ENCODE data around the gene ALDH5A1.

Gene ALDH5A1

GRCh38 chr6:24524329-24524728 lies 29.6 kb downstream of the ALDH5A1 start:
- TF ChIP-seq POLR2A (IDR thresholded peaks at IDR 0.05; ENCODE audit: low read length): no peak
- TF ChIP-seq GATA1 (IDR thresholded peaks at IDR 0.05; ENCODE audit: low read depth, low read length): no peak
- DNase-seq: no peak

GRCh38 chr6:24524805-24525204 lies 30.0 kb downstream of the ALDH5A1 start:
- DNase-seq: peak; percentile 53 to 55
- TF ChIP-seq GATA1 (IDR thresholded peaks at IDR 0.05; ENCODE audit: low read depth, low read length) (no peak), POLR2A (IDR thresholded peaks at IDR 0.05; ENCODE audit: low read length) (no peak)

GRCh38 chr6:24529985-24530384 lies 35.2 kb downstream of the ALDH5A1 start:
- no peak for DNase-seq
- TF ChIP-seq POLR2A (IDR thresholded peaks at IDR 0.05; ENCODE audit: low read length) (no peak), GATA1 (IDR thresholded peaks at IDR 0.05; ENCODE audit: low read depth, low read length) (no peak)

GRCh38 chr6:24534329-24534728 lies 39.6 kb downstream of the ALDH5A1 start:
- no peak for TF ChIP-seq GATA1 (IDR thresholded peaks at IDR 0.05; ENCODE audit: low read depth, low read length)
- no peak for TF ChIP-seq POLR2A (IDR thresholded peaks at IDR 0.05; ENCODE audit: low read length)
- DNase-seq: no peak

- TF ChIP-seq POLR2A (IDR thresholded peaks at IDR 0.05; ENCODE audit: low read length) (no peak), GATA1 (IDR thresholded peaks at IDR 0.05; ENCODE audit: low read depth, low read length) (no peak)
- DNase-seq: no peak
These were observed 40.4 kb downstream of the ALDH5A1 start for GRCh38 chr6:24535210-24535609.

GRCh38 chr6:24536466-24536865 lies 41.7 kb downstream of the ALDH5A1 start:
- no peak for DNase-seq
- no peak for TF ChIP-seq GATA1 (IDR thresholded peaks at IDR 0.05; ENCODE audit: low read depth, low read length)
- no peak for TF ChIP-seq POLR2A (IDR thresholded peaks at IDR 0.05; ENCODE audit: low read length)

GRCh38 chr6:24537082-24537699 lies 42.4 kb downstream of the ALDH5A1 start:
- no peak for TF ChIP-seq GATA1 (IDR thresholded peaks at IDR 0.05; ENCODE audit: low read depth, low read length)
- no peak for TF ChIP-seq POLR2A (IDR thresholded peaks at IDR 0.05; ENCODE audit: low read length)
- no peak for DNase-seq

- no peak for TF ChIP-seq POLR2A (IDR thresholded peaks at IDR 0.05; ENCODE audit: low read length)
- TF ChIP-seq GATA1 (IDR thresholded peaks at IDR 0.05; ENCODE audit: low read depth, low read length): no peak
These were observed 43.1 kb downstream of the ALDH5A1 start for GRCh38 chr6:24537771-24538385.

GRCh38 chr6:24539416-24539815 lies 44.6 kb downstream of the ALDH5A1 start:
- no peak for DNase-seq
- TF ChIP-seq POLR2A (IDR thresholded peaks at IDR 0.05; ENCODE audit: low read length): no peak
- TF ChIP-seq GATA1 (IDR thresholded peaks at IDR 0.05; ENCODE audit: low read depth, low read length): no peak

More at GRCh38 chr6:24537771-24538385, 43.1 kb downstream of the ALDH5A1 start:
- DNase-seq: no peak

- TF ChIP-seq POLR2A (IDR thresholded peaks at IDR 0.05; ENCODE audit: low read length) (no peak), GATA1 (IDR thresholded peaks at IDR 0.05; ENCODE audit: low read depth, low read length) (no peak)
- no peak for DNase-seq
These were observed 45.4 kb downstream of the ALDH5A1 start for GRCh38 chr6:24540197-24540596.

GRCh38 chr6:24543683-24544082 lies 48.9 kb downstream of the ALDH5A1 start:
- DNase-seq: no peak
- TF ChIP-seq POLR2A (IDR thresholded peaks at IDR 0.05; ENCODE audit: low read length): no peak
- no peak for TF ChIP-seq GATA1 (IDR thresholded peaks at IDR 0.05; ENCODE audit: low read depth, low read length)

- TF ChIP-seq GATA1 (IDR thresholded peaks at IDR 0.05; ENCODE audit: low read depth, low read length) (no peak), POLR2A (IDR thresholded peaks at IDR 0.05; ENCODE audit: low read length) (no peak)
- DNase-seq: no peak
These were observed 50.4 kb downstream of the ALDH5A1 start for GRCh38 chr6:24545183-24545582.

- TF ChIP-seq POLR2A (IDR thresholded peaks at IDR 0.05; ENCODE audit: low read length) (no peak), GATA1 (IDR thresholded peaks at IDR 0.05; ENCODE audit: low read depth, low read length) (no peak)
- no peak for DNase-seq
These were observed 50.9 kb downstream of the ALDH5A1 start for GRCh38 chr6:24545691-24546090.

- TF ChIP-seq GATA1 (IDR thresholded peaks at IDR 0.05; ENCODE audit: low read depth, low read length) (no peak), POLR2A (IDR thresholded peaks at IDR 0.05; ENCODE audit: low read length) (no peak)
These were observed 51.7 kb downstream of the ALDH5A1 start for GRCh38 chr6:24546439-24546838.

GRCh38 chr6:24547243-24547642 lies 52.5 kb downstream of the ALDH5A1 start:
- peak; percentile 21 to 38 for DNase-seq
- TF ChIP-seq GATA1 (IDR thresholded peaks at IDR 0.05; ENCODE audit: low read depth, low read length) (no peak), POLR2A (IDR thresholded peaks at IDR 0.05; ENCODE audit: low read length) (no peak)

More at GRCh38 chr6:24546439-24546838, 51.7 kb downstream of the ALDH5A1 start:
- DNase-seq: no peak

Measured in erythroblast (primary cell).